PC-3 (cell line): ENCODE measurements around the gene RAD51.

Experiments used
- EZH2 ChIP-seq: fragments of 300-600 bp; sonication (generic); IDR thresholded peaks from one replicate; pipeline ENCODE4 v1.6.1; 2017; ENCODE audit warnings: antibody characterized with exemption, mild to moderate bottlenecking, low read length; ENCODE audit not compliant: unreplicated experiment
- EZH2phosphoT487 ChIP-seq: fragments of 300-600 bp; sonication (generic); IDR thresholded peaks from 2 replicates; pipeline ENCODE4 v1.6.1; 2018; ENCODE audit warnings: mild to moderate bottlenecking, antibody characterized with exemption, low read length, borderline replicate concordance
- TF ChIP-seq, protein P1 (sequence below): fragments of 300-600 bp; sonication (generic); conservative IDR thresholded peaks from 2 replicates; pipeline ENCODE4 v1.5.1; 2017; ENCODE audit warnings: antibody characterized with exemption, low read depth, mild to moderate bottlenecking, low read length

GRCh38 chr15:40680151-40680550, 14.8 kb upstream of the RAD51 start:
- TF ChIP-seq, protein P1, sequence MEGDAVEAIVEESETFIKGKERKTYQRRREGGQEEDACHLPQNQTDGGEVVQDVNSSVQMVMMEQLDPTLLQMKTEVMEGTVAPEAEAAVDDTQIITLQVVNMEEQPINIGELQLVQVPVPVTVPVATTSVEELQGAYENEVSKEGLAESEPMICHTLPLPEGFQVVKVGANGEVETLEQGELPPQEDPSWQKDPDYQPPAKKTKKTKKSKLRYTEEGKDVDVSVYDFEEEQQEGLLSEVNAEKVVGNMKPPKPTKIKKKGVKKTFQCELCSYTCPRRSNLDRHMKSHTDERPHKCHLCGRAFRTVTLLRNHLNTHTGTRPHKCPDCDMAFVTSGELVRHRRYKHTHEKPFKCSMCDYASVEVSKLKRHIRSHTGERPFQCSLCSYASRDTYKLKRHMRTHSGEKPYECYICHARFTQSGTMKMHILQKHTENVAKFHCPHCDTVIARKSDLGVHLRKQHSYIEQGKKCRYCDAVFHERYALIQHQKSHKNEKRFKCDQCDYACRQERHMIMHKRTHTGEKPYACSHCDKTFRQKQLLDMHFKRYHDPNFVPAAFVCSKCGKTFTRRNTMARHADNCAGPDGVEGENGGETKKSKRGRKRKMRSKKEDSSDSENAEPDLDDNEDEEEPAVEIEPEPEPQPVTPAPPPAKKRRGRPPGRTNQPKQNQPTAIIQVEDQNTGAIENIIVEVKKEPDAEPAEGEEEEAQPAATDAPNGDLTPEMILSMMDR: no peak
- TF ChIP-seq EZH2 (no peak), EZH2phosphoT487 (no peak)
